ENCODE measurements around the gene TANK.
"Not testable (repeated sequence)": the region's sequence is repeated elsewhere in the genome, so short reads cannot be mapped to it uniquely, and the experiment has no call there.

TANK gene

GRCh38 chr2:161160226-161161073 is at the start of gene TANK:
Gene TANK, plus strand, starts transcription at chr2:161160428. Its CDS starts 19,235 bp downstream, at chr2:161179663.
- DNase-seq: peak; percentile 84

- DNase-seq: no peak
These were observed 48.7 kb upstream of the TANK start for GRCh38 chr2:161111531-161111930.

DNA sequence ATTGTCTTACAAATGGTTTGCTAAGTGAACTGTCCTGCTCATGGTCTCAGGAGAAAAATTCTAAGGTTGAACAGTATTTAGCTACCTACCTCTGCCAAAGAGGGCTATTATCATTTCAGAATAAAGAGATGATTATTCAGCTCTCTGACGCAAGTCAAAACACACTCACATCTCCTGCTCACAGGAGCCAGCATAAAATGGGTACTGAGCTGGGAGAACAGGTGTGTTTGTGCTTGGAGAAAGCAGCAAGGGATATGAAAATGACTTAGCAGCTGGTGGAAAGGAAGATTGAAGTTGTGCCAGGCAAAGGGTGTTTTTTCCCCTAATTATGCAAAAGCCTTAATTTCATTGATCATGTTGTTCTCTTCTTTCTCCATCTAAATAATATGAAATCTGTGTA is 47.3 kb upstream of the TANK start:
- DNase-seq: no peak

DNA sequence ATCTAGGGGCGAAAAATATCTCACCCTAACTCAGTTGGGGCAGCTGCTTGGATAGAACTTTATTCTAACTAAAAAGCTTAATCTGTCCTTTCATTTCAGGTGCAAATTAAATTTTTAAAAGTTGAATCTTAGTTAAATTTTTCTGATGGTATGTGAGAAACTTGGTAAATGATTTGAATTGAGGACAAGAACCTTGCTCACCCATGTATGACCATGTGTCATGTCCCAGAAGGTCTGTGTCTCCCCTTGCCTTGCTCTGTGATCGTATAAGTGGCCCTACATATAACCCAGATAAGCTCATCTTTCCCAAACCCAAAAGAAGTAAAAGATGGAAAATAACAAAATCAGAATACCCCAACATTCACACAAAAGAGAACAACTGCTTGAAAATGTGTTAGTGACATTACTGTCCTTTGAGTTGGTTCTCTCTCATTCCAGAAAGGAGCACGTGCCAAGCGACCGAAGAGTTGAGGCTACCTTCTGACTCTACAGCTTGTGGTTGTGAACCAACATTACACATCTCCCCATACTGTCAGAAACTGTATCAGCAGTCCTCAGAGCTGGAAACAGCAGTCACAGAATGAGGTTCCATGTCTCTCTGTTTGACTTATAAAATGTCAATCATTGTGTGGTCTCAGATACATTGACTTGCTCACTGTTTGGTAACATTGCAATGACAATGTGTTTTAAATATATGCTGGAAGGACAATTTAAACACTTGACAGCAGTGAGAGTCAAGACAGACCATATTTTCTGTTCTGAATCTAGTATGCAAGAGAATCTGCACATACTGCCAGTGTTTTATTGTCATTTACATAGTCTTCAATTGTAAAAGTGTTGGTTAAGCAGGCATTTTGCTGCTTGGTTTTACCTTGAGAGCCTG is 46.3 kb upstream of the TANK start:
- DNase-seq: no peak

- DNase-seq: no peak
These were observed 45.0 kb upstream of the TANK start for GRCh38 chr2:161115205-161115604.

GRCh38 chr2:161115605-161116380 is 44.4 kb upstream of the TANK start:
- DNase-seq: no peak

- no peak for DNase-seq
These were observed 43.7 kb upstream of the TANK start for GRCh38 chr2:161116509-161116908.

GRCh38 chr2:161117506-161117905 is 42.7 kb upstream of the TANK start:
- no peak for DNase-seq

GRCh38 chr2:161118722-161119121 is 41.5 kb upstream of the TANK start:
- DNase-seq: no peak

GRCh38 chr2:161119483-161119882 is 40.7 kb upstream of the TANK start:
- no peak for DNase-seq

DNA sequence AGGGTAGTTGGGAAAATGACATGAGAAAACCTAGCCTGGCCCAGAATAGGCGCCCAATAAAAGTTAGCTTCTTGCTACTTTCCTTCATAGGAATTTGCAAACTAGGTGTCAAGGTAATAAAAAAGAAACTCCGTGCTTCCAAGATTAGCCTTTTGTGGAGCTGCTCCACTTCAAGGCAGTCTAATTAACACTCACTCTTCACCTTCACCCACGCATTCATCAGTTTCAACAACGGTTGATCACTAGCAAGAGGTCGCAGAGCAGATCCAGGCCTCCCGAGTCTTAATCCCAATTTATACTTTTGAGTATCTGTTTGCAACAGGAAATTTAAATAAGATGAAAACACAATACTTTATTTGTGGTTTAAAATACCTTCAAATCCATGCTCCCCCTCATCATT is 39.5 kb upstream of the TANK start:
- DNase-seq: no peak

GRCh38 chr2:161121622-161122021 is 38.6 kb upstream of the TANK start:
- no peak for DNase-seq

GRCh38 chr2:161122772-161123530 is 37.3 kb upstream of the TANK start:
- DNase-seq: no peak

- no peak for DNase-seq
These were observed 36.6 kb upstream of the TANK start for GRCh38 chr2:161123531-161124030.

GRCh38 chr2:161124201-161124600 is 36.0 kb upstream of the TANK start:
- no peak for DNase-seq

DNA sequence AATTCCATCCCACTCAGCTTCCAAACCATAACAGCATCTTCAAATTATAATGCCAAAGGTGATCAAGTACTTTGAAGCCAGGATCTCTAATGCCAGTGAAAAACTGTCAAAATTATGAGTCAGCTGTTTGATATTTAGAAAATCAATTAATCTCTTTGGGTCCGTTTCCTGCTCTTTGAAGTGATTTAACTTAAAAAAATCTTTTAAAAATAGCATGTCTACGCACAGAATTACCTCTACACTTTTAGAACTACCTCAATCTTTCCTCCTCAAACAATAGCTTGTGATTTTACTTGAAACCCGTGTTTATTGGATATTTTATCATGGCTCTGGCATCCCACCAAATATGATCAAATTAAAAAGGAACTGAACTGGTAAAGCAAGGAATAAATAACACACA is 31.3 kb upstream of the TANK start:
- no peak for DNase-seq

- DNase-seq: no peak
These were observed 29.9 kb upstream of the TANK start for GRCh38 chr2:161130354-161130753.

- DNase-seq: no peak
These were observed 29.1 kb upstream of the TANK start for GRCh38 chr2:161131074-161131680.

GRCh38 chr2:161131804-161132203 is 28.4 kb upstream of the TANK start:
- no peak for DNase-seq

- DNase-seq: not testable (repeated sequence)
These were observed 27.8 kb upstream of the TANK start for GRCh38 chr2:161132384-161132783.

GRCh38 chr2:161133366-161133765 is 26.9 kb upstream of the TANK start:
- no peak for DNase-seq

All from NCI-H2107 (cell line).